GM12801 (cell line): ENCODE data around the gene SLC6A11.

ENCODE experiments used
- CTCF ChIP-seq: IDR thresholded peaks from one replicate; pipeline ENCODE4 v1.5.1; 2011; ENCODE audit warnings: control low read depth; ENCODE audit not compliant: insufficient read length; ENCODE audit errors: extremely low read depth

Gene SLC6A11

GRCh38 chr3:10939556-10939955, 123.5 kb downstream of the SLC6A11 start:
- no peak for TF ChIP-seq CTCF

GRCh38 chr3:10940106-10940505, 124.1 kb downstream of the SLC6A11 start:
- no peak for TF ChIP-seq CTCF

GRCh38 chr3:10941972-10942371, 125.9 kb downstream of the SLC6A11 start:
- TF ChIP-seq CTCF: no peak

- no peak for TF ChIP-seq CTCF
These were observed 126.7 kb downstream of the SLC6A11 start for GRCh38 chr3:10942690-10943205.

- no peak for TF ChIP-seq CTCF
These were observed 128.8 kb downstream of the SLC6A11 start for GRCh38 chr3:10944866-10945265.

GRCh38 chr3:10945683-10946287, 129.8 kb downstream of the SLC6A11 start:
- no peak for TF ChIP-seq CTCF

- no peak for TF ChIP-seq CTCF
These were observed 130.5 kb downstream of the SLC6A11 start for GRCh38 chr3:10946526-10946925.

- no peak for TF ChIP-seq CTCF
These were observed 132.3 kb downstream of the SLC6A11 start for GRCh38 chr3:10948326-10948725.
